MM.1S (cell line): ENCODE measurements around the gene GLCCI1.

Source experiments
- DNase-seq: peaks from one replicate; pipeline ENCODE4 v3.0.0-alpha.2; 2015
- H2AFZ ChIP-seq: fragments of 300-600 bp; sonication (generic); 2 replicates; pipeline ENCODE4 v1.6.0; 2016; ENCODE audit warnings: antibody characterized with exemption, low read length
- H3F3A ChIP-seq: fragments of 300-600 bp; sonication (generic); 2 replicates; pipeline ENCODE4 v1.6.1; 2016; ENCODE audit warnings: mild to moderate bottlenecking, antibody characterized with exemption, low read length, moderate library complexity, mixed read lengths; ENCODE audit not compliant: insufficient read depth
- H3K27ac ChIP-seq: fragments of 300-600 bp; sonication (generic); 2 replicates; pipeline ENCODE4 v1.5.1; 2016; ENCODE audit warnings: mild to moderate bottlenecking, low read length
- H3K27me3 ChIP-seq: fragments of 300-600 bp; sonication (generic); replicated peaks from 2 replicates; pipeline ENCODE4 v1.6.0; 2016; ENCODE audit warnings: low read length; ENCODE audit not compliant: insufficient read depth
- H3K36me3 ChIP-seq: fragments of 300-600 bp; sonication (generic); replicated peaks from 2 replicates; pipeline ENCODE4 v1.6.1; 2016; ENCODE audit warnings: mild to moderate bottlenecking, low read length, mixed read lengths; ENCODE audit not compliant: insufficient read depth
- H3K4me1 ChIP-seq: fragments of 300-600 bp; sonication (generic); 2 replicates; pipeline ENCODE4 v1.6.1; 2016; ENCODE audit warnings: low read length, mixed read lengths
- H3K4me2 ChIP-seq: fragments of 300-600 bp; sonication (generic); 2 replicates; pipeline ENCODE4 v1.6.0; 2016; ENCODE audit warnings: low read depth, low read length
- H3K4me3 ChIP-seq: fragments of 300-600 bp; sonication (generic); 2 replicates; pipeline ENCODE4 v1.5.1; 2016; ENCODE audit warnings: low read length, mixed read lengths
- H3K79me2 ChIP-seq: fragments of 300-600 bp; sonication (generic); 2 replicates; pipeline ENCODE4 v1.6.1; 2016; ENCODE audit warnings: mixed run types, low read length, mixed read lengths
- H3K9ac ChIP-seq: fragments of 300-600 bp; sonication (generic); 2 replicates; pipeline ENCODE4 v1.6.1; 2016; ENCODE audit warnings: low read length, mixed read lengths
- H3K9me2 ChIP-seq: fragments of 300-600 bp; sonication (generic); replicated peaks from 2 replicates; pipeline ENCODE4 v1.6.1; 2016; ENCODE audit warnings: mild to moderate bottlenecking, low read length, mixed read lengths; ENCODE audit not compliant: insufficient read depth
- H3K9me3 ChIP-seq: fragments of 300-600 bp; sonication (generic); replicated peaks from 2 replicates; pipeline ENCODE4 v1.6.1; 2016; ENCODE audit warnings: mild to moderate bottlenecking, low read length, mixed read lengths; ENCODE audit not compliant: insufficient read depth
- H4K20me1 ChIP-seq: fragments of 300-600 bp; sonication (generic); 2 replicates; pipeline ENCODE4 v1.6.1; 2016; ENCODE audit warnings: mild to moderate bottlenecking, low read length, moderate library complexity, mixed read lengths; ENCODE audit not compliant: insufficient read depth
- CTCF ChIP-seq: fragments of 300-600 bp; sonication (generic); IDR thresholded peaks from 2 replicates; pipeline ENCODE4 v1.5.1; 2016; ENCODE audit warnings: antibody characterized with exemption, low read length, mixed read lengths
- EZH2 ChIP-seq: fragments of 300-600 bp; sonication (generic); optimal IDR thresholded peaks from 2 replicates; pipeline ENCODE3; 2017; ENCODE audit warnings: low read depth, mild to moderate bottlenecking, antibody characterized with exemption, low read length, mixed read lengths
- EZH2phosphoT487 ChIP-seq: fragments of 300-600 bp; sonication (generic); IDR thresholded peaks from 2 replicates; pipeline ENCODE4 v1.6.1; 2018; ENCODE audit warnings: antibody characterized with exemption, low read length

GLCCI1 gene

GRCh38 chr7:8112685-8113084 is 144.1 kb downstream of the GLCCI1 start:
- Histone ChIP-seq H3K9ac (no peak overlapping the region), H3K27ac (no peak overlapping the region), H3K9me3 (no peaks in the 10 kb centered on the region), H3K36me3 (no peaks in the 10 kb centered on the region), H3K4me3 (no peak overlapping the region), H3F3A (peaks cover 18% of the 10 kb centered on the region), H3K4me2 (no peak overlapping the region), H3K9me2 (no peaks in the 10 kb centered on the region), H3K4me1 (peaks cover 32% of the 10 kb centered on the region), H3K79me2 (no peaks in the 10 kb centered on the region), H4K20me1 (no peaks in the 10 kb centered on the region), H2AFZ (no peak overlapping the region), H3K27me3 (no peaks in the 10 kb centered on the region)
- no peak for TF ChIP-seq CTCF
- DNase-seq: no peak

GRCh38 chr7:8113184-8113583 is 144.6 kb downstream of the GLCCI1 start:
- no peak for DNase-seq
- Histone ChIP-seq H3K36me3 (no peaks in the 10 kb centered on the region), H3K79me2 (no peaks in the 10 kb centered on the region), H3K9me3 (no peaks in the 10 kb centered on the region), H2AFZ (no peak overlapping the region), H3K4me3 (no peak overlapping the region), H3K27me3 (no peaks in the 10 kb centered on the region), H3K9me2 (no peaks in the 10 kb centered on the region), H3K27ac (no peak overlapping the region), H3K4me1 (peaks cover 32% of the 10 kb centered on the region), H4K20me1 (no peaks in the 10 kb centered on the region), H3F3A (peaks cover 18% of the 10 kb centered on the region), H3K9ac (no peak overlapping the region), H3K4me2 (no peak overlapping the region)
- TF ChIP-seq EZH2phosphoT487 (no peak), EZH2 (no peak), CTCF (no peak)

GRCh38 chr7:8114175-8114574 is 145.6 kb downstream of the GLCCI1 start:
- Histone ChIP-seq H3K27ac (peak overlapping the region; percentile 73), H3K4me1 (peaks cover 36% of the 10 kb centered on the region)

More at GRCh38 chr7:8114175-8114574, 145.6 kb downstream of the GLCCI1 start:
- peak; percentile 82 for DNase-seq
- Histone ChIP-seq H3K27me3 (no peaks in the 10 kb centered on the region), H3K4me3 (no peak overlapping the region), H3K4me2 (peak overlapping the region; percentile 15), H3K36me3 (no peaks in the 10 kb centered on the region), H4K20me1 (no peaks in the 10 kb centered on the region), H3K79me2 (no peaks in the 10 kb centered on the region), H3K9me3 (no peaks in the 10 kb centered on the region), H3F3A (peaks cover 18% of the 10 kb centered on the region), H2AFZ (peak overlapping the region; percentile 66), H3K9me2 (no peaks in the 10 kb centered on the region), H3K9ac (no peak overlapping the region; the same call in 1 of the 2 replicates)
- no peak for TF ChIP-seq EZH2
- TF ChIP-seq CTCF: no peak
- no peak for TF ChIP-seq EZH2phosphoT487
